SK-N-SH (cell line): ENCODE measurements around the gene LAMC2. TPM values are rescaled to one million over a fixed set of nuclear protein-coding genes. Genes with fewer than 3 reads are reported as not detected.

Experiments
- IRF3 ChIP-seq: fragments of 150-350 bp; IDR thresholded peaks from 2 replicates; pipeline ENCODE4 v1.6.1; 2016; ENCODE audit warnings: mild to moderate bottlenecking, low read depth, low read length
- JUND ChIP-seq: IDR thresholded peaks from 2 replicates; pipeline ENCODE4 v1.4.0; 2012
- TAF1 ChIP-seq: IDR thresholded peaks from 2 replicates; pipeline ENCODE4 v1.6.1; 2012; ENCODE audit warnings: low read depth, mild to moderate bottlenecking, low read length, moderate library complexity, borderline replicate concordance
- polyA plus RNA-seq, 3 experiments: library from polyadenylated mRNA; depleted of rRNA; stranded (reverse); fragments of >200 nt; gene quantifications; 2 replicates each; pipeline ENCODE4 v1.2.3, GENCODE V29; 2012

LAMC2 gene
- polyA plus RNA-seq, 1 of the 3 experiments (the other 2 are of a cell fraction) = 0.15 TPM

- no peak for TF ChIP-seq IRF3
- TF ChIP-seq TAF1 = no peak
- TF ChIP-seq JUND = no peak
Observed at GRCh38 chr1:183293876-183294275, 107.8 kb downstream of the LAMC2 start (continued).

Other genes starting within 250 kb of the LAMC2 start
- gene SHCBP1L, start 233.1 kb upstream of the LAMC2 start, polyA plus RNA-seq (2012; rRNA removed) = not detected in 2 replicates
- 90.4 and 101 TPM in 2 replicates for gene LAMC1, start 162.8 kb upstream of the LAMC2 start, polyA plus RNA-seq (2012; rRNA removed)
- 0.06 and 0.07 TPM in 2 replicates for gene NMNAT2, start 232.1 kb downstream of the LAMC2 start, polyA plus RNA-seq (2012; rRNA removed)